OCI-M2 (cell line): ENCODE measurements around the gene PCDHGA1.
"Not testable (repeated sequence)": the region's sequence is repeated elsewhere in the genome, so short reads cannot be mapped to it uniquely, and the experiment has no call there.

Experiments
- DNase-seq: peaks from one replicate; lab custom pipeline; 2025; ENCODE audit not compliant: unreplicated experiment; lab: John Stamatoyannopoulos, UW

Gene PCDHGA1

DNA sequence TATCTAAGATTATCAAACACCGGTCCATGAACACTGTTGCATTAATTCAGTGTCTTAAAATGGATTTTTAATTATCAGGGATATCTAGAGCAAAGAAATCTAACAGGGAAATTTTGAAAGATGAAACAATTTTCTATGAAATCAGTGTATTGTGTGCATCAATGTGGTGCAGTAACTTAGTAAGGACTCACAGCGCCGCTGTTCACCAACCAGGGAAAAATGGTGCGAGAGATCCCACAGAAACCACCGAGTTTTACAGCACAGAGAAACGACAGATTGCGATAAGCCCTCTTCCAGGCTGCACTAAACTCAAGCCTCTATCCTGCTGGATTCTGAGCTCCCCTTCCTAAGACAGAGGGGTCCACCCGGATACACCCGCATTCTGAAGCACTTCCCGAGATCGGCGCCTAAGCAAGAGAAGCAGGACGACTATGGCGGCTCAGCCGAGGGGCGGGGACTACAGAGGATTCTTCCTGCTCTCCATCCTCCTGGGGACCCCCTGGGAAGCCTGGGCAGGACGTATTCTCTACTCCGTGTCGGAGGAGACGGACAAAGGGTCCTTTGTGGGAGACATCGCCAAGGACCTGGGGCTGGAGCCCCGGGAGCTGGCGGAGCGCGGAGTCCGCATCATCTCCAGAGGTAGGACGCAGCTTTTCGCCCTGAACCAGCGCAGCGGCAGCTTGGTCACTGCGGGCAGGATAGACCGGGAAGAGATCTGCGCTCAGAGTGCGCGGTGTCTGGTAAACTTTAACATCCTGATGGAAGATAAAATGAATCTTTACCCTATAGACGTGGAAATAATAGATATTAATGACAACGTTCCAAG lies 52.4 kb downstream of the PCDHGA1 start, which contains the start of gene PCDHGA7:
PCDHGA7 (plus strand) TSS at position 274 of the 826 bp plus-strand sequence; CDS start at position 432, 158 bp downstream.
- DNase-seq = no peak

DNA sequence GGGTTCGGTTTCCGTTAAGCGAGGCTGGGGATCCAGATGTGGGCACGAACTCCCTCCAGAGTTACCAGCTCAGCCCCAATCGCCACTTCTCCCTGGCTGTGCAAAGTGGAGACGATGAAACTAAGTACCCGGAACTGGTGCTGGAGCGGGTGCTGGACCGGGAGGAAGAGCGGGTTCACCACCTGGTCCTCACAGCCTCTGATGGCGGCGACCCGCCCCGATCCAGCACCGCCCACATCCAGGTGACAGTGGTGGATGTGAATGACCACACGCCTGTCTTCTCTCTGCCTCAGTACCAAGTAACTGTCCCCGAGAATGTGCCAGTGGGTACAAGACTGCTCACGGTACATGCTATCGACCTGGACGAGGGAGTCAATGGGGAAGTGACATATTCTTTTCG lies 53.0 kb downstream of the PCDHGA1 start:
- no peak for DNase-seq

DNA sequence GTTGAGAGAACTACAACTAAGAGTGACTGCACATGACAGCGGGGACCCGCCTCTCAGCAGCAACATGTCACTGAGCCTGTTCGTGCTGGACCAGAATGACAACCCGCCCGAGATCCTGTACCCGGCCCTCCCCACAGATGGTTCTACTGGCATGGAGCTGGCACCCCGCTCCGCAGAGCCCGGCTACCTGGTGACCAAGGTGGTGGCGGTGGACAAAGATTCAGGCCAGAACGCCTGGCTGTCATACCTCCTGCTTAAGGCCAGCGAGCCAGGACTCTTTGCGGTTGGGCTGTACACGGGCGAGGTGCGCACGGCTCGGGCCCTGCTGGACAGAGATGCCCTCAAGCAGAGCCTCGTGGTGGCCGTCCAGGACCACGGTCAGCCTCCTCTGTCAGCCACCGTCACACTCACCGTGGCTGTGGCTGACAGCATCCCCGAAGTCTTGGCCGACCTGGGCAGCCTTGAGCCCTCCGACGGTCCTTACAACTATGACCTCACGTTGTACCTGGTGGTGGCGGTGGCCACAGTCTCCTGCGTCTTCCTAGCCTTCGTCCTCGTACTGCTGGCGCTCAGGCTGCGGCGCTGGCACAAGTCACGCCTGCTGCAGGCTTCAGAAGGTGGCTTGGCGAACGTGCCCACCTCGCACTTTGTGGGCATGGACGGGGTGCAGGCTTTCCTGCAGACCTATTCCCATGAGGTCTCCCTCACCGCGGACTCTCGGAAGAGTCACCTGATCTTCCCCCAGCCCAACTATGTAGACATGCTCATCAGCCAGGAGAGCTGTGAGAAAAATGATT lies 54.4 kb downstream of the PCDHGA1 start:
- no peak for DNase-seq

DNA sequence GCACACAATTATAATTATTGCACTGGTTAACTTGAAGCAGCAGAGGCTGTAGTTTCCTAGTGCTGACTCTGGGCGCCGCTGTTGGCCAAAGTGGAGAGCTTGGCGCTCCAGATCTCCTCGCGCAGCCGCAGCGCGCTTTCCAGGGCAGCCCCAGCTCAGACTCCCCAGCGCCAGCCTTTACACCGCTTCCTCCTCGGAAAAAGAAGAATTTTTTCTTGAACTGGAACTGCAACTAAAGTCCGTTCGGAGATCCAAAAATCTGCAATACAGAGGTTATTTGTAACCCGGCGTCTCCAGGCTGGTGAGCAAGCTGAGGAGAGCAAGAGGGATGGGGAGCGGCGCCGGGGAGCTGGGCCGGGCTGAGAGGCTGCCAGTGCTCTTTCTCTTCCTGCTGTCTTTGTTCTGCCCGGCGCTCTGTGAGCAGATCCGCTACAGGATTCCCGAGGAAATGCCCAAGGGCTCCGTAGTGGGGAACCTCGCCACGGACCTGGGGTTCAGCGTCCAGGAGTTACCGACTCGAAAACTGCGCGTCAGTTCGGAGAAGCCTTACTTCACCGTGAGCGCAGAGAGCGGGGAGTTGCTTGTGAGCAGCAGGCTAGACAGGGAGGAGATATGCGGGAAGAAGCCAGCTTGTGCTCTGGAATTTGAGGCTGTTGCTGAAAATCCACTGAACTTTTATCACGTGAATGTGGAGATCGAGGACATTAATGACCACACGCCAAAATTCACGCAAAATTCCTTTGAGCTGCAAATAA lies 57.4 kb downstream of the PCDHGA1 start, which contains the start of gene PCDHGB4:
PCDHGB4 (plus strand) TSS at position 142 of the 755 bp plus-strand sequence; CDS start at position 329, 187 bp downstream.
- not testable (repeated sequence) for DNase-seq

DNA sequence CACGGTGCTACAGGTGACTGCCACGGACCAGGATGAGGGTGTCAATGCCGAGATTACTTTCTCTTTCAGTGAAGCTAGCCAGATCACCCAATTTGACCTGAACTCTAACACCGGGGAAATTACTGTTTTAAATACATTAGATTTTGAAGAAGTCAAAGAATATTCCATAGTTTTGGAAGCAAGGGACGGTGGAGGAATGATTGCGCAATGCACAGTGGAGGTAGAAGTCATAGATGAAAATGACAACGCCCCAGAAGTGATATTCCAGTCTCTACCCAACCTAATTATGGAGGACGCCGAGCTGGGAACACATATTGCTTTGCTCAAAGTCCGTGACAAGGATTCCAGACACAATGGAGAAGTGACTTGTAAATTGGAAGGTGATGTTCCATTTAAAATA lies 58.3 kb downstream of the PCDHGA1 start:
- no peak for DNase-seq

DNA sequence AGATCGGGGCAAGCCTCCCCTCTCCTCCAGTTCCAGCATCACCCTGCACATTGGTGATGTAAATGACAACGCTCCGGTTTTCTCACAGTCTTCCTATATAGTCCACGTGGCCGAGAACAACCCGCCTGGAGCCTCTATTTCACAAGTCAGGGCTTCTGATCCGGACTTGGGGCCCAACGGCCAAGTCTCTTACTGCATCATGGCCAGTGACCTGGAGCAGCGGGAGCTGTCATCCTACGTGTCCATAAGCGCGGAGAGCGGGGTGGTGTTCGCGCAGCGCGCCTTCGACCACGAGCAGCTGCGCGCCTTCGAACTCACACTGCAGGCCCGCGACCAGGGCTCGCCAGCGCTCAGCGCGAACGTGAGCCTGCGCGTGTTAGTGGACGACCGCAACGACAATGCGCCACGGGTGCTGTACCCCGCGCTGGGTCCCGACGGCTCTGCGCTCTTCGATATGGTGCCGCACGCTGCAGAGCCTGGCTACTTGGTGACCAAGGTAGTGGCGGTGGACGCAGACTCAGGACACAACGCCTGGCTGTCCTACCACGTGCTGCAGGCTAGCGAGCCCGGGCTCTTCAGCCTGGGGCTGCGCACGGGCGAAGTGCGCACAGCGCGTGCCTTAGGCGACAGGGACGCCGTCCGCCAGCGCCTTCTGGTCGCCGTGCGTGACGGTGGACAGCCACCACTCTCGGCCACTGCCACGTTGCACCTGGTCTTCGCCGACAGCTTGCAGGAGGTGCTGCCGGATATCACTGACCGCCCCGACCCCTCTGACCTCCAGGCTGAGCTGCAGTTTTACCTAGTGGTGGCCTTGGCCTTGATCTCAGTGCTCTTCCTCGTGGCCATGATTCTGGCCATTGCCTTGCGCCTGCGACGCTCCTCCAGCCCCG lies 59.1 kb downstream of the PCDHGA1 start:
- no peak for DNase-seq

DNA sequence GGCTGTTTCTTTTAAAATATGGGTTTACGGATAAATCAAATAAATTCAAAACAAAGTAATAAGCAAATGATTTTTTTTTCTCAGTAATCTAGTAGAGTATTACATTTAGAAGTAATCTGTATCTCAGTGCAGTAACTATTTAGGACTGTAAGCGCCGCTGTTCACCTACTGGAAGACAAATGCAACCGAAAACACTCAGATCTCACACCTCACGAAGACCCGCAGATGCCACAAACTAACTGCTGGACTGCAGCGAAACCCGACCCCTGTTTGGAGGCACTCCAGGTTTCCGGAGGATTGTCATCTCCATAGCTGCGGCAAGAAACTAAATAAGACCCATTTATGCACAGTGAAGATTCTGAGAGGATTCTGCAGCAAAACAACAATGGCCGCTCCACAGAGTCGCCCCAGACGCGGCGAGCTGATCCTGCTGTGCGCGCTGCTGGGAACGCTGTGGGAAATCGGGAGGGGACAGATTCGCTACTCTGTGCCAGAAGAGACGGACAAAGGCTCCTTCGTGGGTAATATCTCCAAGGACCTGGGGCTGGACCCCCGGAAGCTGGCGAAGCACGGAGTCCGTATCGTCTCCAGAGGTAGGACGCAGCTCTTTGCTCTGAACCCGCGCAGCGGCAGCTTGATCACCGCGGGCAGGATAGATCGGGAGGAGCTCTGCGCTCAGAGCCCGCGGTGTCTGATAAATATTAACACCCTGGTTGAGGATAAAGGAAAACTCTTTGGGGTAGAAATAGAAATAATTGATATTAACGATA lies 62.3 kb downstream of the PCDHGA1 start, which contains the start of gene PCDHGA8:
PCDHGA8 (plus strand) TSS at position 205 of the 770 bp plus-strand sequence; CDS start at position 386, 181 bp downstream.
- no peak for DNase-seq

DNA sequence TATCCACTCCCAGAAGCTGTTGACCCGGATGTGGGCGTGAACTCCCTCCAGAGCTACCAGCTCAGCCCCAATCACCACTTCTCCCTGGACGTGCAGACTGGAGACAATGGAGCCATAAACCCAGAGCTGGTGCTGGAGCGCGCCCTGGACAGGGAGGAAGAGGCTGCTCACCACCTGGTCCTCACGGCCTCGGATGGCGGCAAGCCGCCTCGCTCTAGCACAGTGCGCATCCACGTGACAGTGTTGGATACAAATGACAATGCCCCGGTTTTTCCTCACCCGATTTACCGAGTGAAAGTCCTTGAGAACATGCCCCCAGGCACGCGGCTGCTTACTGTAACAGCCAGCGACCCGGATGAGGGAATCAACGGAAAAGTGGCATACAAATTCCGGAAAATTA lies 63.0 kb downstream of the PCDHGA1 start:
- no peak for DNase-seq

DNA sequence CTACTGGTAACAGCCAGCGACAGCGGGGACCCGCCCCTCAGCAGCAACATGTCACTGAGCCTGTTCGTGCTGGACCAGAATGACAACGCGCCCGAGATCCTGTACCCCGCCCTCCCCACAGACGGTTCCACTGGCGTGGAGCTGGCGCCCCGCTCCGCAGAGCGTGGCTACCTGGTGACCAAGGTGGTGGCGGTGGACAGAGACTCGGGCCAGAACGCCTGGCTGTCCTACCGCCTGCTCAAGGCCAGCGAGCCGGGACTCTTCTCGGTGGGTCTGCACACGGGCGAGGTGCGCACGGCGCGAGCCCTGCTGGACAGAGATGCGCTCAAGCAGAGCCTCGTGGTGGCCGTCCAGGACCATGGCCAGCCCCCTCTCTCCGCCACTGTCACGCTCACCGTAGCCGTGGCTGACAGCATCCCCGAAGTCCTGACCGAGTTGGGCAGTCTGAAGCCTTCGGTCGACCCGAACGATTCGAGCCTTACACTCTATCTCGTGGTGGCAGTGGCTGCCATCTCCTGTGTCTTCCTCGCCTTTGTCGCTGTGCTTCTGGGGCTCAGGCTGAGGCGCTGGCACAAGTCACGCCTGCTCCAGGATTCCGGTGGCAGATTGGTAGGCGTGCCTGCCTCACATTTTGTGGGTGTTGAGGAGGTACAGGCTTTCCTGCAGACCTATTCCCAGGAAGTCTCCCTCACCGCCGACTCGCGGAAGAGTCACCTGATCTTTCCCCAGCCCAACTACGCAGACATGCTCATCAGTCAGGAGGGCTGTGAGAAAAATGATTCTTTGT lies 64.3 kb downstream of the PCDHGA1 start:
- not testable (repeated sequence) for DNase-seq

DNA sequence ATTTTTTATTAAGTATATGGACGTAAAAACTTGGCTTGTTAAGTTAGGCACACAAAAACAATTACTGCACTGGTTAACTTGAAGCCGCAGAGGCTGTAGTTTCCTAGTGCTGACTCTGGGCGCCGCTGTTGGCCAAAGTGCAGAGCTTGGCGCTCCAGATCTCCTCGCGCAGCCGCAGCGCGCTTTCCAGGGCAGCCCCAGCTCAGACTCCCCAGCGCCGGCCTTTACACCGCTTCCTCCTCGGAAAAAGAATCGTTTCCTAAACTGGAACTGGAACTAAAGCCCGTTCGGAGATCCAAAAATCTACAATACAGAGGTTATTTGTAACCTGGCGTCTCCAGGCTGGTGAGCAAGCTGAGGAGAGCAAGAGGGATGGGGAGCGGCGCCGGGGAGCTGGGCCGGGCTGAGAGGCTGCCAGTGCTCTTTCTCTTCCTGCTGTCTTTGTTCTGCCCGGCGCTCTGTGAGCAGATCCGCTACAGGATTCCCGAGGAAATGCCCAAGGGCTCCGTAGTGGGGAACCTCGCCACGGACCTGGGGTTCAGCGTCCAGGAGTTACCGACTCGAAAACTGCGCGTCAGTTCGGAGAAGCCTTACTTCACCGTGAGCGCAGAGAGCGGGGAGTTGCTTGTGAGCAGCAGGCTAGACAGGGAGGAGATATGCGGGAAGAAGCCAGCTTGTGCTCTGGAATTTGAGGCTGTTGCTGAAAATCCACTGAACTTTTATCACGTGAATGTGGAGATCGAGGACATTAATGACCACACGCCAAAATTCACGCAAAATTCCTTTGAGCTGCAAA lies 67.6 kb downstream of the PCDHGA1 start, which contains the start of gene PCDHGB5:
PCDHGB5 (plus strand) TSS at position 192 of the 796 bp plus-strand sequence; CDS start at position 373, 181 bp downstream.
- not testable (repeated sequence) for DNase-seq

DNA sequence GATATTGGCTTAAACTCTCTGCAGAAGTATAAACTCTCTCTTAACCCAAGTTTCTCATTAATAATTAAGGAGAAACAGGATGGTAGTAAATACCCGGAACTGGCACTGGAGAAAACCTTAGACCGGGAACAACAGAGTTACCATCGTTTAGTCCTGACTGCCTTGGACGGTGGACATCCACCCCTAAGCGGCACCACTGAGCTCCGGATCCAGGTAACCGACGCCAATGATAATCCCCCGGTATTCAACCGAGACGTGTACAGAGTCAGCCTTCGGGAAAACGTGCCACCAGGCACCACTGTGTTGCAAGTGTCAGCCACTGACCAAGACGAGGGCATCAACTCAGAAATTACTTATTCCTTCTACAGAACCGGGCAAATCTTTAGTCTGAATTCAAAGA lies 68.3 kb downstream of the PCDHGA1 start:
- no peak for DNase-seq

DNA sequence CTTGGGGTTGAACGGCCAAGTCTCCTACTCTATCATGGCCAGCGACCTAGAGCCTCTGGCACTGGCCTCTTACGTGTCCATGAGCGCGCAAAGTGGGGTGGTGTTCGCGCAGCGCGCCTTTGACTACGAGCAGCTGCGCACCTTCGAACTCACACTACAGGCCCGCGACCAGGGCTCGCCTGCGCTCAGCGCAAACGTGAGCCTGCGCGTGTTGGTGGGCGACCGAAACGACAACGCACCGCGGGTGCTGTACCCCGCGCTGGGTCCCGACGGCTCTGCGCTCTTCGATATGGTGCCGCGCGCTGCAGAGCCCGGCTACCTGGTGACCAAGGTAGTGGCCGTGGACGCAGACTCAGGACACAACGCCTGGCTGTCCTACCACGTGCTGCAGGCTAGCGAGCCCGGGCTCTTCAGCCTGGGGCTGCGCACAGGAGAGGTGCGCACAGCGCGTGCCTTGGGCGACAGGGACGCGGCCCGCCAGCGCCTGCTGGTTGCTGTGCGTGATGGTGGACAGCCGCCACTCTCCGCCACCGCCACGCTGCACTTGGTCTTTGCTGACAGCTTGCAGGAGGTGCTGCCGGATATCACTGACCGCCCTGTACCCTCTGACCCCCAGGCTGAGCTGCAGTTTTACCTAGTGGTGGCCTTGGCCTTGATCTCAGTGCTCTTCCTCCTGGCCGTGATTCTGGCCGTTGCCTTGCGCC lies 69.4 kb downstream of the PCDHGA1 start:
- DNase-seq = no peak

DNA sequence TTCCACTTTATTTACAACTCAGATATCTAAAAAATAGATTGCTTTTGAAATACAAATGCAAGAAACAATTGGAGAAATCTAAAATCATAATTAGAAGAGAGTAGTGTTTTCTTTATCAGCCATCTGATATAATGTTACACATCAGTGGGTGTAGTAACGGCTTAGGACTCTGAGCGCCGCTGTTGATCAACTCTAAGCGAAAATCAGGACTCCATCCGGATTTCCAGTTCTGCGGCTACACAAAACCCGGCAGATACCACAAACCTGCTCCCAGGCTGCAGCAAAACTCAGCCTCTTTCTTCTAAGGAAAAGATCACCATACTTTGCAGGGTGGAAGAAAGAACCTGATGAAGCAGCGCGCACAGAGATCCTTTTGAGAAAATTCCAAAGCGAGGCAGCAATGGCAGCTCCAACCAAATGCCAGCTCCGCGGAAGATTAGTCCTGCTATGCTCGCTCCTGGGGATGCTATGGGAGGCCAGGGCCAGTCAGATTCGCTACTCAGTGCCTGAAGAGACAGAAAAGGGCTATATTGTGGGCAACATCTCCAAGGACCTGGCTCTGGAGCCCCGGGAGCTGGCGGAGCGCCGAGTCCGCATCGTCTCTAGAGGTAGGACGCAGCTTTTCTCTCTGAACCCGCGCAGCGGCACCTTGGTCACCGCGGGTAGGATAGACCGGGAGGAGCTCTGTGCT lies 72.4 kb downstream of the PCDHGA1 start, which contains the start of gene PCDHGA9:
PCDHGA9 (plus strand) TSS at position 226 of the 691 bp plus-strand sequence; CDS start at position 401, 175 bp downstream.
- DNase-seq = no peak

DNA sequence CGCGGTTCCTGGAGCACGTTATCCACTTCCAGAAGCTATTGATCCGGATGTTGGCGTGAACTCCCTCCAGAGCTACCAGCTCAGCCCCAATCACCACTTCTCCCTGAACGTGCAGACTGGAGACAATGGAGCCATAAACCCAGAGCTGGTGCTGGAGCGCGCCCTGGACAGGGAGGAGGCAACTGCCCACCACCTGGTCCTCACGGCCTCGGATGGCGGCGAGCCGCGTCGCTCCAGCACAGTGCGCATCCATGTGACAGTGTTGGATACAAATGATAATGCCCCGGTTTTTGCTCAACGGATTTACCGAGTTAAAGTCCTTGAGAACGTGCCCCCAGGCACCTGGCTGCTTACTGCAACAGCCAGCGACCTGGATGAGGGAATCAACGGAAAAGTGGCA lies 73.1 kb downstream of the PCDHGA1 start:
- DNase-seq = no peak

DNA sequence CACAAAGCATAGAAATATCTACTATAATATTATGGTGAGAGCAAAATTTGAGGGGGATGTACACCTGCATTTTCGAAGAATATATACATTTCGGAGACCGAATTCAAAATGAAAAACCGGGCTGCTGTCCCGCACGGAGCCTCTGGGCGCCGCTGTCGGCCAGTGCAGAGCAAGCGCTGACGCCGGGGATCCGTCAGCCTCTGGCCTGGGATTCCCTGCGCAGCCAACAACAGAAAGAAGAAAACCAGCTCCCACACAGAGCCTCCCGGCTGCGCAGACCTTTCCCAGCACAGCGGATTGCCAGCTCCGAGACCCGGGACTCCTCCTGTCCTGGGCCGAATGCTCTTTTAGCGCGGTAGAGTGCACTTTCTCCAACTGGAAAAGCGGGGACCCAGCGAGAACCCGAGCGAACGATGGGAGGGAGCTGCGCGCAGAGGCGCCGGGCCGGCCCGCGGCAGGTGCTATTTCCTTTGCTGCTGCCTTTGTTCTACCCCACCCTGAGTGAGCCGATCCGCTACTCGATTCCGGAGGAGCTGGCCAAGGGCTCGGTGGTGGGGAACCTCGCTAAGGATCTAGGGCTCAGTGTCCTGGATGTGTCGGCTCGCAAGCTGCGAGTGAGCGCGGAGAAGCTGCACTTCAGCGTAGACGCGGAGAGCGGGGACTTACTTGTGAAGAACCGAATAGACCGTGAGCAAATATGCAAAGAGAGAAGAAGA lies 77.6 kb downstream of the PCDHGA1 start, which contains the start of gene PCDHGB6:
PCDHGB6 (plus strand) TSS at position 232 of the 716 bp plus-strand sequence; CDS start at position 414, 182 bp downstream.
- DNase-seq = not testable (repeated sequence)
